DMS53 treated with DMSO at 0.1 percent for 48 hours (cell line): Measurements from ENCODE around the gene DRC7.
"Not testable (repeated sequence)": the region's sequence is repeated elsewhere in the genome, so short reads cannot be mapped to it uniquely, and the experiment has no call there.

Experiments
- DNase-seq: peaks from one replicate; lab custom pipeline; 2025; ENCODE audit not compliant: unreplicated experiment; lab: John Stamatoyannopoulos, UW

Gene DRC7

GRCh38 chr16:57778658-57779057, 84.1 kb downstream of the DRC7 start:
- DNase-seq, result no peak

GRCh38 chr16:57779836-57780235, 85.2 kb downstream of the DRC7 start:
- not testable (repeated sequence) for DNase-seq

GRCh38 chr16:57781349-57781740, 86.7 kb downstream of the DRC7 start:
- no peak for DNase-seq
